Immature natural killer cell (primary cell): ENCODE measurements around the gene HSD11B2. TPM values are rescaled to one million over a fixed set of nuclear protein-coding genes. Genes with fewer than 3 reads are reported as not detected.

ENCODE experiments used
- DNase-seq, 3 donors: peaks; one replicate each; pipeline ENCODE4 v3.0.0; 2022; ENCODE audit warnings: mixed read lengths in 1 of 3
- H3K27ac Mint-ChIP-seq, 6 donors: one replicate each; pipeline ENCODE4 v1.8.0; 2020; ENCODE audit warnings: mixed read lengths in 6 of 6, mild to moderate bottlenecking in 5 of 6, inconsistent platforms in 4 of 6, moderate library complexity in 3 of 6
- H3K27me3 Mint-ChIP-seq, 3 donors: one replicate each; pipeline ENCODE4 v1.8.0; 2020 to 2021; ENCODE audit warnings: low read depth in 3 of 3, mild to moderate bottlenecking in 3 of 3, mixed read lengths in 3 of 3, moderate library complexity in 3 of 3, inconsistent platforms in 1 of 3
- H3K36me3 Mint-ChIP-seq, 3 donors: one replicate each; pipeline ENCODE4 v1.8.0; 2020; ENCODE audit warnings: mixed read lengths in 3 of 3, inconsistent platforms in 2 of 3, mild to moderate bottlenecking in 2 of 3
- H3K4me1 Mint-ChIP-seq, 2 donors: one replicate each; pipeline ENCODE4 v1.8.0; 2020; ENCODE audit warnings: inconsistent platforms in 2 of 2, mild to moderate bottlenecking in 2 of 2, mixed read lengths in 2 of 2, moderate library complexity in 1 of 2
- H3K4me3 Mint-ChIP-seq, 5 donors: one replicate each; pipeline ENCODE4 v1.8.0; 2020; ENCODE audit warnings: mild to moderate bottlenecking in 5 of 5, mixed read lengths in 5 of 5, inconsistent platforms in 3 of 5, moderate library complexity in 3 of 5
- H3K9me3 Mint-ChIP-seq, 6 donors: one replicate each; pipeline ENCODE4 v1.8.0; 2020; ENCODE audit warnings: mild to moderate bottlenecking in 6 of 6, mixed read lengths in 6 of 6, inconsistent platforms in 4 of 6, moderate library complexity in 3 of 6
- polyA plus RNA-seq, 3 donors: library from polyadenylated mRNA; unstranded; fragments of 300-500 nt; fragmentation: Illumina TruSeq; gene quantifications; one replicate each; pipeline ENCODE4 v1.2.3, GENCODE V29; 2021

HSD11B2 gene
- polyA plus RNA-seq, 3 donors from 2014 or later = not detected

DNA sequence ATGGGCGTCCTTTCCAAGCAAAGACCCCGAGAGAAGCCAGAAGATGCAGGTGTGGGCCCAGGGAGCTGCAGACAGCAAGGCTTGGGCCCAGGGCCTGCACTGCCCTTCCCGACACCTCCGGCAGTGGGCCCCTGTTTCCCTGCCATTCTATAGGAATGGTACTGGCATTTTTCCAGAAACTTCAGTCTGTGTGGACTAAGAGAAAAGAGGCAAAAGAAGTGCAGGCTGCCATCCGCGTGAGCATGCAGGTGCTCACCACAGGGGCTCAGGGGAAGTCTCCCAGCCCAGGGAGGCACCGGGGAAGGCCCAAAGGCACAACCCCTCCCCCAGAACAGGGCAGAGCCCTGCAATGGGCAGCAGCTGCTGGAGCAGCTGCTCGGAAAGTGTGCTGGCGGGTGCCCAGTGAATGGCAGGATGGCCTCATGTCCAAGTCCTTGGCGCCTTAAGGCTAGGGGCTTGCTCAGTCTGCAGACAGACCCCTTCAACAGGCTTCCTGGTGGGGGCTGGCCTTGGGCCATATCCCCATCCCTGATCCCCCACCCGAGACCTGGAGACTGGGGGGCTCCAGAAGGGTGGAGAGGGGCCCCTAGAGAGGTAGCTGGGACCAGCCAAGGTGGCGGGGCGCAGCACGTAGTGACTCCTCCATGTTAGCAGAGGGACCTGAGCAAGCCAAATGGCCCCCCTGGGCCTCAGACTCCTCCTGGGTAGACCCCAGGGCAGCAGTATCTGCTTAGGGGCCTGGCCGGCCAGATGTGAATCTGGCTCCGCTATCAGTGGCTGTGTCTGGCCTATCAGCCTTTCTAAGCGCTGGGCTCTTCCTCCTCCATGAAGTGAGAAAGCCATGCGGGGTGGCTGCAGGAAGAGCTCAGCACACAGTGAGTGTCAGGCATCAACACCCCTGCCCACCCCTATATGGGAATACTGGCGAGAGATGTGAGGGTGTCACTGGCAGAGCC lies 30.9 kb upstream of the HSD11B2 start:
- H3K9me3 Mint-ChIP-seq = no peaks in the 10 kb centered on the region
- DNase-seq = no peak
- no peaks in the 10 kb centered on the region for H3K4me1 Mint-ChIP-seq
- no peak overlapping the region for H3K27ac Mint-ChIP-seq
- no peak overlapping the region for H3K4me3 Mint-ChIP-seq
- H3K27me3 Mint-ChIP-seq = peaks cover 2 to 11% (median 3%) of the 10 kb centered on the region in 3 donors
- no peaks in the 10 kb centered on the region for H3K36me3 Mint-ChIP-seq

DNA sequence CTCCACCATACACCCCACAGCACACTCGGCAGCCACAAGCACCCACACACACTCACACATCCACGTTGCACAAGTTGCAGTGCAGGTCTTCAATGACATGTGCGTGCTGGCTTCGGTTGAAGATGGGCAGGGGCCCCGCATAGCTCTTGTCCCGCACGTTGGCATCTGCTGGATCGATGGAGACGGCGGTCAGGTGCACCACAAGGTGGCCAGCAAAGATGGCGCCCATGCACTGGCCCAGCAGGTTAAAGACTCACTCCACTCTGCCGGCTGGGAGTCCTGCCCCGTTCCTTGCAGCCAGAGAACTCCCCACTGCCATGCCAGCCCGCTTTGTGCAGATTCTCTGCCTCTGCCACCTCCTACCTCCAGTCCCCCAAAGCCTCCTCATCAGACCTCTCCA lies 30.0 kb upstream of the HSD11B2 start:
- Mint-ChIP-seq H3K4me3 (no peak overlapping the region), H3K9me3 (no peaks in the 10 kb centered on the region), H3K27me3 (peaks cover 2 to 7% (median 3%) of the 10 kb centered on the region in 3 donors), H3K4me1 (no peaks in the 10 kb centered on the region), H3K36me3 (no peaks in the 10 kb centered on the region), H3K27ac (no peak overlapping the region)
- no peak for DNase-seq

DNA sequence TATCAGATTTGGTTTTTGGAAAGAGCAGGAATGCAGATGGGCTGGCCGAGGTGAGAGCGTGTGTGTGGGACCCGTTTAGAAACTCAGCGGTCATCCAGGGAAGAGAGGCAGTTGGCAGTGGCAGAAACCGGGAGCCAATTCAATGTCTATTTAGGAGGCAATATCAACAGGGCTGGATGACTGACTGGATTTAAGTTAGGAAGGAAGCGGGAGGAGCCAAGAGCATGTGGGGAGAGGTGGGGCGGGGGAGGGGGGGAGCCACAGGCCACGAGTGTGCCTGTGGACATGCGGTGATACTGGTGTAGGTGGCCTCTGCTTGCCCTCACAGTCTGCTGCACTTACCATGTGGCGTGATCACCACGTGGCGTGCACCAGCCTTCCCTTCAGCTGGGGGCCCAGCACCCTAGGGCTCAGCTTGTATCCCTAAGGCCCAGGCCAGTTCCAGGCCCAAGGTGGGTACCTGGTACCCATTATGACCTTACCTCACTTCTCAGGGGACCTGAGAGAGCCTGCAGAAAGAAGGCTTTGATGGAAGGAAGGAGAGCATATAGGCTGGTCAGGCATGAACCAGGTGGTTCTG lies 26.9 kb upstream of the HSD11B2 start:
- Mint-ChIP-seq H3K27me3 (peaks cover 2 to 3% (median 2%) of the 10 kb centered on the region in 3 donors), H3K4me1 (no peaks in the 10 kb centered on the region), H3K27ac (no peak overlapping the region), H3K4me3 (no peak overlapping the region), H3K9me3 (no peaks in the 10 kb centered on the region), H3K36me3 (no peaks in the 10 kb centered on the region)
- DNase-seq = no peak

DNA sequence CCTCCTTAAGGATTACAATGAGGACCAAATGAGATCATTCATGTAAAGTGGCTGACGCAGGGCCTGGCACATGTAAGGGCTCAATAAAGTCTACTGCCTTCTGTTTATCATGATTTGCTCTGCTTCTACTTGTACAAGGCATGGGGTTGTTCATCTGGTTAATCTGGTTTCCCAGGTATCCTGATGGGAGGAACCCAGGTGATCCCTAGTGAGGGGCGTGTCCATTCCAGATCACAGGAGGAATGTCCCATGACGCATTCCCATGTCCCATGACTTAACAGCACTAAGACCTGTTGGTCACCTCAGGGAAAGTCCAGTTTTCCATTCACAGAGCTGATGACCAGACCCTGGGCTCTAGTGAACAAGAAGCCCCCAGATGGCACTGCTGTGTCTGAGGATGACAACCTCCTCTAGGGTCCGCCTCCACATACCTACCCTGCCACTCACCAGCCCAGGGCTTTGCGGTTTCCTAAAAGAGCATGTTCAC lies 26.1 kb upstream of the HSD11B2 start:
- H3K9me3 Mint-ChIP-seq = no peaks in the 10 kb centered on the region
- H3K27me3 Mint-ChIP-seq = peaks cover 2 to 3% (median 2%) of the 10 kb centered on the region in 3 donors
- H3K36me3 Mint-ChIP-seq = no peaks in the 10 kb centered on the region
- no peak overlapping the region for H3K4me3 Mint-ChIP-seq
- H3K27ac Mint-ChIP-seq = no peak overlapping the region
- DNase-seq = no peak
- no peaks in the 10 kb centered on the region for H3K4me1 Mint-ChIP-seq

DNA sequence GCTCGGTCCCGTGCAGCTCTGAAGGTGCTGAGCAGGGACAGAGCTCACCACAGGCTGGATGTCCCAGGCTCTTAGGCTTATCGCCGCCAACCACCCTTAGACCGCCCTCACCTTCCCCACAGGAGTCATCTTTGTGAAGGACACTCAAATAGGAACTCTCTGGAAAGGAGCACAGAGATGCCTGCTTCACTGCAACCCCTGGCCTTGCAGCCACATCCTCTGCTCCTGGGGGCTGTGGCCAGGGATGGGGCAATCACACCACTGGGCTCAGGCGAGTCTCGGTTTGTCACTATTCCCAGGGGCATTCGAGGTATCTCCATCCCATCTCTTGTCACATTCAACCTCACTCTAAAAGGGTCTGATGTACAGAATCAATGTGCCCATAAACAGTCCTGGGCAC lies 25.6 kb upstream of the HSD11B2 start:
- Mint-ChIP-seq H3K4me1 (no peaks in the 10 kb centered on the region), H3K9me3 (no peaks in the 10 kb centered on the region), H3K36me3 (no peaks in the 10 kb centered on the region), H3K4me3 (no peak overlapping the region), H3K27me3 (peaks cover 2 to 3% (median 2%) of the 10 kb centered on the region in 3 donors), H3K27ac (no peak overlapping the region)
- no peak for DNase-seq

DNA sequence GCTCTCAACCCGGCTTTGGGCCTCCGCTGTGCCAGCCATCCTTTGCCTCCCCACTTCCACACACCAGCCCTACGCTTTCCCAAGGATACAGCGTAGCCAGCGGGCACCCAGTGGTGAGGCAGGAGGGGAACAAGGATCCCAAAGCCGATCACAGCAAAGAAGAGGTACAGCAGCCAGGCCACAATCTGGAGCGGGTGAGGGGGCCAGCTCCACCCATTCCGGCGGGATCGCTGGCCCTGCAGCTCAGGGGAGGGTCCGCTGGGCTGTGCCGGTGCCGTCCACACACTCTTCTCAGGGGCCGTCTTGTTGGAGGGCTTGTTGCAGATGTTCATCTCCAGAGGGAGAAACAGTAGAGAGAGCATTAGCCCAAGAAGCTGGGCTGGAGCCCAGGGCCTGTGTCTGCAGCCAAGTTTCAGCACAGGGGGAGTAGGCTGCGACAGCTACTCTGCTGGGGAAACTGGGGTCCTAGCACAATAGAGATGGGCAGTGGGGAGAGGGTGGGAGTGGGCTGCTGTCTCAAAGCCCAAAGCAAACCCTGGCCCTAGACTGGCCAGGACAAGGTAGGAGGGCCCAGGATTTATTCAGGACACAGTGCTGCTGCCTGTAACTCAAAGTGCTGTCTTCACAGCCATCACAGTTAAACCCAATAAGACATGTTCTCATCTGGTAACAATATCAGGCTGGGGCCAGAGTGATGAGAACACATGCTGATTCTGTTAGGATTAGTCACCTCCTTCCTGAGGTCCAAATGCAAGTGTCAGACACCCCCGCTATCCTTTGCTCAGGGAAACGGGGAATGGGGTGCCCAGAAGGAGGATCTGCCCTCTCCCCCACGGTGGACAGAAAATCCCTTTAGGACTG lies 24.6 kb upstream of the HSD11B2 start:
- no peaks in the 10 kb centered on the region for H3K36me3 Mint-ChIP-seq
- peak overlapping the region in 1 of 6 donors; percentile 19 for H3K27ac Mint-ChIP-seq
- DNase-seq = no peak
- H3K9me3 Mint-ChIP-seq = no peaks in the 10 kb centered on the region
- H3K4me3 Mint-ChIP-seq = no peak overlapping the region
- no peaks in the 10 kb centered on the region for H3K4me1 Mint-ChIP-seq
- peaks cover 2 to 3% (median 2%) of the 10 kb centered on the region in 3 donors for H3K27me3 Mint-ChIP-seq

DNA sequence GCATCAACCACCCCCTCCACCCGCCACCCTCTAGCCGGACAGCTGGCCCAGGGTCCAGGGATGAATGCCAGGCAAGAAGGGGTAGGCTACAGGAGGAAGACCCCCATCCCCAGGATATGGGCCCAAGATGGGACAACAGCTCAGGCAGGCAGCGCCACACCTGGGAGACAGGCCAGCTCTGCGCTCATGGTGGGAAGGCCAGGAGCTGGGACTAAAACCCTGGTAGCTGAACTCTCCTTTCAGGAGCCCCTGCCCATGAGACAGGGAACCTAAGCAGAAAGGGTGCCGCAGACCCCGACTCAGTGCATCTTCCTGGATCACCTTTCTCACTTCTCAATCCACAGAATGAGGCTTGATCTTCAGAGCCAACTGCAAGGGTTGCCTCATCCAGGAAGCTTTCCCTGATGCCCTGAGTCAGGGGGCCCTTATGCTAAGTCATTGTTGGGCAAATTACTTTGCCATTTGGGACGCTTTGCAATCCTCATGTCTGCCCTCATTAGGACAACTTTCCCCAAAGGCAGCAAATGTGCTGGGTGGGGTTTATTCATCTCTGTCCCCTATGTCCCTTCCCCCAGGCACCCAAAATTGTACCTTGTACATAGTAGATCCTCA lies 23.6 kb upstream of the HSD11B2 start:
- Mint-ChIP-seq H3K27ac (no peak overlapping the region), H3K36me3 (no peaks in the 10 kb centered on the region)

DNA sequence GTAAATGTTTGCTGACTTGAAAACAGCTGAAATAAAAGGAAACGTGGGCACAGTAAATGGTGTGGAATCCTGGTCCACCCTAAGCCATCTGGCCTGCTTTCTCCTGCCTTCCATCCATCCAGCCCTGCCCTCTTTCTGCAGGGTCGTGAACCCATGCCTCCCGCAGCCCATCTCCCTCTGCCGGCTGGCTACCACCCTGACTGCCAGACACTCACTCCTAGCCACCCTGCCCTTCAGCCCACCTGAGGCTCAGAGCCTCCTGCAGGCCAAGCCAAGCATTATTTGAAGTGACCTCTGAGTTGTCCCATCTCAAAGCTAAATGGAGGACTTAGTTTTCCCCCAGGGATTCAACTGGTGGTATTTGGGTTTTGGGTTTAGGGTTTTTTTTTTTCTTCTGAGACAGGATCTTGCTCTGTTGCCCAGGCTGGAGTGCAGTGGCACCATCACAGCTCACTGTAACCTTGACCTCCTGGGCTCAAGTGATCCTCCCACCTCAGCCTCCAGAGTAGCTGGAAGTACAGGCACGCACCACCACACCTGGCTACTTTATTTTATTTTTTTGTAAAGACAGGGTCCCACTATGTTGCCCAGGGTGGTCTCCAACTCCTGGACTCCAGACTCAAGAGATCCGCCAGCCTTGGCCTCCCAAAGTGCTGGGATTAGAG lies 23.0 kb upstream of the HSD11B2 start:
- Mint-ChIP-seq H3K27ac (no peak overlapping the region), H3K4me3 (no peak overlapping the region), H3K9me3 (no peaks in the 10 kb centered on the region), H3K4me1 (no peaks in the 10 kb centered on the region), H3K36me3 (no peaks in the 10 kb centered on the region), H3K27me3 (peaks cover 2 to 4% (median 2%) of the 10 kb centered on the region in 3 donors)
- DNase-seq = no peak

More for the DNA sequence above, 23.6 kb upstream of the HSD11B2 start:
- H3K4me1 Mint-ChIP-seq = no peaks in the 10 kb centered on the region
- H3K4me3 Mint-ChIP-seq = no peak overlapping the region
- H3K9me3 Mint-ChIP-seq = no peaks in the 10 kb centered on the region
- DNase-seq = no peak
- H3K27me3 Mint-ChIP-seq = peaks cover 2 to 4% (median 2%) of the 10 kb centered on the region in 3 donors

DNA sequence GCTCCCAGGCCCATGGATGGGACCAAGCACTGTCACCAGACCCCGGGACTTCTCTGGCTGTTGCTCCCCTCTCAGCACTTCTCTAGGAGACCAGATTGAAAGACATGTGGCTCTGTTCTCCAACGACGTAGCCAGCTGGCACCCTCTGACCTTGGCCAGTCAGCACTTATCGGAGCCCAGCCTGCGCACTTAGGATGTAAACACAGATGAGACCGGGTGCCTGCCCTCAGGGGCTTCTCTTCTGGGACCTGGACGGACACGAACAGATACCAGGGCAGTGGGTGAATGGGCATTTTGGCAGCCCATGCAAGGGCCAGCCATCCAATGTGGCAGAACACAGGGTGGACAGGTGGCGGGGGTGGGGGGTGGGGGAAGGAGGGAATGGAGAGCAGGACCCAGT lies 21.3 kb upstream of the HSD11B2 start:
- Mint-ChIP-seq H3K9me3 (no peaks in the 10 kb centered on the region), H3K27ac (no peak overlapping the region), H3K27me3 (peaks cover 0 to 7% (median 2%) of the 10 kb centered on the region in 3 donors), H3K4me1 (no peaks in the 10 kb centered on the region), H3K4me3 (no peak overlapping the region), H3K36me3 (no peaks in the 10 kb centered on the region)
- no peak for DNase-seq

DNA sequence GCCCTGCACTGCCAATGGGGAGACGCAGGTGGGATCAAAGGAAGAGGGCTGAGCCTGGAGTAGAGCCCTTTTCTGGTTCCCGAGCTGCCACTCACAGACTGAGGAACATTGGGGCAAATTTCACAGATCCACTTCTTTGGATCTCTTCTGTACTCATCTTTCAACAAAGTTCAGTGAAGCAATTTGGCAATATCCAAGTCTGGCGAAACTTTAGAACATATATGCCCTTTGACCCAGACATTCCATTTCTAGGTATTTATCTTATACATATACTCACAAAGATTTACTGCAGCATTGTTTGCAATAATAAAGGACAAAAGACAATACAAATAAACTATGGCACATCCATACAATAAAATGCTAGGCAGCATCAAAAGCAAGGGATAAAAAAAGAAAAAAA lies 19.6 kb upstream of the HSD11B2 start:
- H3K27me3 Mint-ChIP-seq = peaks cover 2 to 5% (median 4%) of the 10 kb centered on the region in 3 donors
- H3K36me3 Mint-ChIP-seq = no peaks in the 10 kb centered on the region
- H3K4me1 Mint-ChIP-seq = peaks cover 4 to 6% of the 10 kb centered on the region in 2 donors
- H3K4me3 Mint-ChIP-seq = no peak overlapping the region
- no peak for DNase-seq
- H3K27ac Mint-ChIP-seq = no peak overlapping the region
- no peaks in the 10 kb centered on the region for H3K9me3 Mint-ChIP-seq

DNA sequence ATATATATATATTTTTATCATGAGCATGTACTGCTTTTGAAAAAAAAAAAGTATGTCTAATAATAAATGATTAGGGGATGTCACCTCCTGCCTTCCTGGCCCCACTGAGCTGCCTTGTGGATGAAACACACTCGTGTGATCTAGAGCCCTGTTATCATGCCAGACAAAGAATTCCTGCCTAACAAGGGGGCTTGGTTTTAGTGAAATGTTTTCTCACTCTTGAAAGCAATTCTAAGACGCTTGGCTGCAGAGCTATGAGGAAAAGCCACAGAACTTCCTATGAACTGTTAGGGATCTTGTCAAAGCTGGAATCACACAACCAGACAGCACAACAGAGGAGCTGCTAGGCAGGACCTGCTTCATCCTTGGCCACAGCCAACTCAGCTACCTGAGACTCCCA lies 18.6 kb upstream of the HSD11B2 start:
- DNase-seq = no peak
- Mint-ChIP-seq H3K27ac (no peak overlapping the region), H3K4me3 (no peak overlapping the region), H3K9me3 (no peaks in the 10 kb centered on the region), H3K4me1 (peaks cover 8 to 12% of the 10 kb centered on the region in 2 donors), H3K36me3 (no peaks in the 10 kb centered on the region), H3K27me3 (peaks cover 2 to 15% (median 7%) of the 10 kb centered on the region in 3 donors)

DNA sequence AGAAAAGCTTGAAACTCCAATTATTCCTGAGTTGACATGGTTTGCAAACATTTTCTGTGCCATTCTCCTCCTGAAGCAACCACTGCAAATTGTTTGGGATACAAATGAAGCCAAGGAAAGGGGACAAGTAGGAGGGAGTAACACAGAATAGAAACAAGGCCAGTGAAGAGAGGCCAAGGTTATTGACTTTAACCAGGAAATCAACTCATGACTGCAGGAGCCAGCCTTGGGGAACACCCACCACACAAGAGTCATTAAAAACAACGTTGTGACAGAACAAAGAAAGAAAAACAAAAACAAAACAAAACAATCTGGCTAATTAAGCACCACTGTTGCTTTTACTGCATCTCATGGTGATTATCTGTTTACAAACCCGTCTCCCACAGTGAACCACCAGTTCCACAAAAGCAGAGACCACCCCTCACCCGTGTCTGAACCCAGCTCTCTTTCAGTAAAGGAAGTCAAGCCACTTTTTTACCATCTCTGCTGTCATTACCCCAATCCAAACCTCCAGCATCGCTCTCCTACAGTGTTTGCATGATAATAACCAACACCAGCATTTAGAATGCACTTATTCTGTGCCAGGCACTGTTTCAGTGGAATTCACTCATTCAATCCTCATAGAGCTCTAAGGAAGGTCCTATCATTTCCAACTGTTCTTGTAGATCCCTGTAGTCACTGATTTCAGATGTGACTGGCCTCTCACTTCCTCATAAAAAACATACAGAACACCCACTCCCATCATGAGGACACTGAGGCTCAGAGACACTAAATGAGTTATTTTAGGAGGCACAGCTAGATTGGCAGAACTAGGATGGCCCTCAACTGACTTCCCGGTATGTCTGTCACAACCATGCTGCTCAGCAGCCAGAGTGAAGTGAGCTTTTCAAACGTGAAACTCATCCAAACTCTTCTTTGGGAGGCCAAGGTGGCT lies 16.7 kb upstream of the HSD11B2 start:
- H3K27me3 Mint-ChIP-seq = peaks cover 2 to 23% (median 8%) of the 10 kb centered on the region in 3 donors
- H3K4me3 Mint-ChIP-seq = peak overlapping the region in 2 of 5 donors; percentile 9 to 21

More for the DNA sequence above, 16.7 kb upstream of the HSD11B2 start:
- H3K4me1 Mint-ChIP-seq = peaks cover 10 to 16% of the 10 kb centered on the region in 2 donors
- no peak for DNase-seq
- H3K27ac Mint-ChIP-seq = peak overlapping the region in 1 of 6 donors; percentile 4
- no peaks in the 10 kb centered on the region for H3K36me3 Mint-ChIP-seq
- H3K9me3 Mint-ChIP-seq = no peaks in the 10 kb centered on the region
